ENCODE results near the gene ITSN2. TPM values are rescaled to one million over a fixed set of nuclear protein-coding genes. Genes with fewer than 3 reads are reported as not detected.

Gene ITSN2
- total and polyA plus RNA-seq, 2 of the 8 experiments (the other 6 are each of a cell fraction or from before 2014, with no cell fraction given), result 9.3 to 17.0 TPM

GRCh38 chr2:24317491-24317920, 42.8 kb downstream of the ITSN2 start:
- ChIA-PET CTCF (ENCODE audit: partially characterized antibody) (interaction anchor here (0.7 kb wide), 1 partner anchor 14 kb away, joined by 3 read pairs; no protein-coding TSS in a partner anchor), POLR2A (ENCODE audit: partially characterized antibody) (interaction anchor here (0.6 kb wide), 1 partner anchor 15 kb away, joined by 4 read pairs; no protein-coding TSS in a partner anchor)
- Histone ChIP-seq H4K20me1 (replicated peaks in 1 of 2; ENCODE audit: control insufficient read depth in 1 of 2, insufficient read depth in 2 of 2, low read length in 2 of 2) (no peaks in the 10 kb centered on the region), H2BK5ac (ENCODE audit: low read depth, low read length) (no peak overlapping the region), H4K5ac (ENCODE audit: insufficient read length, low read depth, low read length) (no peak overlapping the region), H3K27ac (ENCODE audit: low read depth, low read length) (no peak overlapping the region), H2AFZ (ENCODE audit: low read length) (no peak overlapping the region), H3K18ac (ENCODE audit: extremely low read depth, low read length) (no peak overlapping the region), H3K23me2 (ENCODE audit: low read depth, low read length) (no peaks in the 10 kb centered on the region), H3K36me3 (ENCODE audit: control insufficient read depth in 2 of 4, insufficient read depth in 4 of 4, low read length in 3 of 4) (no peaks in the 10 kb centered on the region; a peak in 2 of 8 replicates), H3K9me3 (ENCODE audit: insufficient read depth in 2 of 2, low read depth in 1 of 2, low read length in 1 of 2) (peaks cover 5 to 9% of the 10 kb centered on the region in 2 experiments; a peak in 2 of 4 replicates), H3K4me3 (ENCODE audit: extremely low read depth in 1 of 4, insufficient read depth in 2 of 4, low read depth in 3 of 4, low read length in 4 of 4) (no peak overlapping the region), H2BK20ac (ENCODE audit: low read length) (no peak overlapping the region), H2BK12ac (ENCODE audit: low read depth, low read length) (no peak overlapping the region), H3K4ac (replicated peaks; ENCODE audit: insufficient read length, low read depth, low read length) (no peak overlapping the region), H3K4me1 (replicated peaks in 1 of 4; ENCODE audit: control insufficient read depth in 3 of 4, insufficient read depth in 4 of 4, low read length in 3 of 4) (no peaks in the 10 kb centered on the region; a peak in 2 of 7 replicates), H3K14ac (ENCODE audit: insufficient read length) (no peak overlapping the region), H4K91ac (replicated peaks; ENCODE audit: insufficient read length, low read length) (no peak overlapping the region), H3K79me2 (ENCODE audit: control insufficient read depth in 1 of 2, insufficient read depth in 2 of 2, low read length in 2 of 2) (no peaks in the 10 kb centered on the region), H3K56ac (replicated peaks; ENCODE audit: insufficient read length, low read depth, low read length) (no peak overlapping the region), H3K79me1 (ENCODE audit: low read depth, low read length) (no peaks in the 10 kb centered on the region), H3K9ac (replicated peaks in 1 of 4; ENCODE audit: extremely low read depth in 1 of 4, low read depth in 3 of 4, low read length in 3 of 4) (no peak overlapping the region), H3K27me3 (replicated peaks in 1 of 4; ENCODE audit: control insufficient read depth in 3 of 4, extremely low read depth in 1 of 4, insufficient read depth in 3 of 4, low read length in 3 of 4) (no peaks in the 10 kb centered on the region), H2BK15ac (ENCODE audit: low read length) (no peak overlapping the region), H2BK120ac (replicated peaks; ENCODE audit: low read depth, low read length) (no peak overlapping the region), H4K8ac (ENCODE audit: extremely low read depth, insufficient read depth, low read length) (no peak overlapping the region), H3K23ac (ENCODE audit: insufficient read length) (no peak overlapping the region), H2AK5ac (ENCODE audit: low read depth, low read length) (no peak overlapping the region), H3K4me2 (ENCODE audit: insufficient read depth in 1 of 2, low read depth in 2 of 2, low read length in 2 of 2) (no peak overlapping the region)
- FAIRE-seq, result no peak
- DNase-seq (ENCODE audit: low read depth in 1 of 2, low spot score in 2 of 2), result no peak
- no peak for TF ChIP-seq CBX5 (IDR thresholded peaks at IDR 0.05; ENCODE audit: low read depth, low read length)

All from H1 (cell line).